B cell (primary cell): ENCODE results near the gene ZWILCH. TPM values are rescaled to one million over a fixed set of nuclear protein-coding genes. Genes with fewer than 3 reads are reported as not detected.
A peak's percentile ranks its signal among the peaks of the same experiment; 100 is the strongest.

ENCODE experiments used
- ATAC-seq: fragments of 200-7000 bp; cut with Tn5 transposase; one replicate; pipeline ENCODE4 v1.10.0; 2021; ENCODE audit warnings: low read depth, mild to moderate bottlenecking, moderate number of reproducible peaks, moderate library complexity
- CTCF ChIA-PET: fragments of 350-600 bp; sonication (Branson Sonifier 250); formaldehyde crosslinking; loops from one replicate; lab custom pipeline; 2021; ENCODE audit warnings: antibody characterized with exemption, inconsistent platforms; lab: Charles Lee
- POLR2A ChIA-PET: fragments of 350-600 bp; sonication (Branson Sonifier 250); formaldehyde crosslinking; loops from one replicate; lab custom pipeline; 2021; ENCODE audit warnings: antibody characterized with exemption; lab: Charles Lee
- DNase-seq: peaks from one replicate; pipeline ENCODE4 v3.0.0; 2013
- H2AFZ ChIP-seq: 2 replicates; pipeline ENCODE4 v1.6.1; 2012; ENCODE audit warnings: mild to moderate bottlenecking, low read depth, low read length; ENCODE audit not compliant: insufficient read depth, poor library complexity, severe bottlenecking
- H3K27ac ChIP-seq, 2 donors: 1 replicate in 1 of 2; 2 replicates in 1 of 2; pipeline ENCODE4 v1.5.1; 2012 to 2013; ENCODE audit warnings: low read length in 2 of 2, mild to moderate bottlenecking in 2 of 2, moderate library complexity in 1 of 2
- H3K27me3 ChIP-seq, 4 experiments: fragments of 200-600 bp in 1 of 4; sonication (generic) in 1 of 4; replicated peaks in 1 of 4; 1 replicate in 2 of 4; 2 replicates in 2 of 4; pipeline versions ENCODE4 v1.6.1 to v1.7.0; 2013 to 2016; ENCODE audit warnings: low read length in 3 of 4, mild to moderate bottlenecking in 2 of 4, mixed read lengths in 1 of 4, moderate library complexity in 1 of 4; ENCODE audit not compliant: insufficient read depth in 4 of 4, control insufficient read depth in 3 of 4; ENCODE audit errors: control extremely low read depth in 1 of 4
- H3K36me3 ChIP-seq, 2 experiments: replicated peaks in 1 of 2; 1 replicate in 1 of 2; 2 replicates in 1 of 2; pipeline versions ENCODE4 v1.6.1 to v1.7.1; 2013; ENCODE audit warnings: low read length in 1 of 2; ENCODE audit not compliant: insufficient read depth in 2 of 2, control insufficient read depth in 1 of 2; ENCODE audit errors: control extremely low read depth in 1 of 2, extremely low read depth in 1 of 2
- H3K4me1 ChIP-seq, 2 donors: fragments of 200-600 bp in 1 of 2; sonication (generic) in 1 of 2; 1 replicate in 1 of 2; 2 replicates in 1 of 2; pipeline versions ENCODE4 v1.5.1 to v1.6.1; 2013 to 2017; ENCODE audit warnings: low read length in 2 of 2; ENCODE audit not compliant: control insufficient read depth in 2 of 2, insufficient read depth in 2 of 2
- H3K4me2 ChIP-seq: replicated peaks from 2 replicates; pipeline ENCODE3; 2012; ENCODE audit warnings: mild to moderate bottlenecking, low read depth, low read length; ENCODE audit not compliant: poor library complexity, severe bottlenecking
- H3K4me3 ChIP-seq, 5 experiments: fragments of 200-600 bp in 1 of 5; sonication (generic) in 1 of 5; 1 replicate in 3 of 5; 2 replicates in 2 of 5; pipeline versions ENCODE4 v1.5.1 to v1.7.0; 2011 to 2016; ENCODE audit warnings: low read length in 4 of 5, mild to moderate bottlenecking in 4 of 5, low read depth in 2 of 5, control low read depth in 1 of 5, moderate library complexity in 1 of 5; ENCODE audit not compliant: insufficient read depth in 1 of 5; ENCODE audit errors: control extremely low read depth in 1 of 5, extremely low read depth in 1 of 5
- H3K79me2 ChIP-seq: fragments of 200-600 bp; sonication (generic); one replicate; pipeline ENCODE4 v1.6.0; 2016; ENCODE audit warnings: low read length; ENCODE audit not compliant: control insufficient read depth, insufficient read depth
- H3K9ac ChIP-seq: fragments of 200-600 bp; sonication (generic); 2 replicates; pipeline ENCODE4 v1.6.1; 2017; ENCODE audit warnings: mild to moderate bottlenecking, low read length, moderate library complexity
- H3K9me3 ChIP-seq, 3 donors: one replicate each; pipeline versions ENCODE4 v1.6.1 to v1.7.1; 2013; ENCODE audit warnings: low read length in 2 of 3; ENCODE audit not compliant: control insufficient read depth in 2 of 3, insufficient read depth in 1 of 3; ENCODE audit errors: control extremely low read depth in 1 of 3
- H4K20me1 ChIP-seq: 2 replicates; pipeline ENCODE4 v1.6.0; 2012; ENCODE audit warnings: mild to moderate bottlenecking, low read length; ENCODE audit not compliant: insufficient read depth, control insufficient read depth, poor library complexity, severe bottlenecking
- H3K27ac Mint-ChIP-seq: one replicate; pipeline ENCODE4 v1.8.0; 2021; ENCODE audit warnings: mixed read lengths
- H3K27me3 Mint-ChIP-seq: one replicate; pipeline ENCODE4 v1.8.0; 2021; ENCODE audit warnings: mixed read lengths
- H3K4me1 Mint-ChIP-seq: one replicate; pipeline ENCODE4 v1.8.0; 2021; ENCODE audit warnings: mixed read lengths
- H3K4me3 Mint-ChIP-seq: one replicate; pipeline ENCODE4 v1.8.0; 2021; ENCODE audit warnings: mixed read lengths
- H3K9me3 Mint-ChIP-seq: one replicate; pipeline ENCODE4 v1.8.0; 2022; ENCODE audit warnings: mixed read lengths; ENCODE audit not compliant: insufficient read depth
- EZH2 ChIP-seq: IDR thresholded peaks from 2 replicates; pipeline ENCODE4 v1.6.1; 2012; ENCODE audit warnings: borderline replicate concordance, low read depth, mild to moderate bottlenecking, moderate library complexity, low read length; ENCODE audit not compliant: insufficient read depth, poor library complexity, severe bottlenecking
- WGBS: methylation state at CpG from one replicate; pipeline ENCODE4 v1.1.5; 2013; ENCODE audit warnings: missing lambda C conversion rate; ENCODE audit not compliant: insufficient coverage; 5-methylcytosine and 5-hydroxymethylcytosine counted together
- intact Hi-C: fragments of 100-400 bp; cut with micrococcal nuclease; formaldehyde crosslinking; loops from one replicate; pipeline ENCODE4 v1.10.0; 2022
- polyA plus RNA-seq: library from polyadenylated mRNA; depleted of rRNA; stranded (reverse); fragments of >200 nt; gene quantifications from 2 replicates; pipeline ENCODE4 v1.2.3, GENCODE V29; 2012
- total RNA-seq, 2 donors: library from RNA; stranded (reverse); fragments of 120-200 nt in 1 of 2; gene quantifications; 1 replicate in 1 of 2; 2 replicates in 1 of 2; pipeline versions ENCODE4 v1.2.3 to v1.2.4, GENCODE V29; 2013 to 2022
- TF ChIP-seq, protein P1 (sequence below): fragments of 200-600 bp; IDR thresholded peaks from one replicate; pipeline ENCODE4 v1.8.0; 2022; ENCODE audit warnings: antibody characterized with exemption, mild to moderate bottlenecking

Gene ZWILCH
- total and polyA plus RNA-seq, 2 donors (not counting 1 experiment from before 2014, with no cell fraction given): 2.8 to 11.3 TPM

DNA sequence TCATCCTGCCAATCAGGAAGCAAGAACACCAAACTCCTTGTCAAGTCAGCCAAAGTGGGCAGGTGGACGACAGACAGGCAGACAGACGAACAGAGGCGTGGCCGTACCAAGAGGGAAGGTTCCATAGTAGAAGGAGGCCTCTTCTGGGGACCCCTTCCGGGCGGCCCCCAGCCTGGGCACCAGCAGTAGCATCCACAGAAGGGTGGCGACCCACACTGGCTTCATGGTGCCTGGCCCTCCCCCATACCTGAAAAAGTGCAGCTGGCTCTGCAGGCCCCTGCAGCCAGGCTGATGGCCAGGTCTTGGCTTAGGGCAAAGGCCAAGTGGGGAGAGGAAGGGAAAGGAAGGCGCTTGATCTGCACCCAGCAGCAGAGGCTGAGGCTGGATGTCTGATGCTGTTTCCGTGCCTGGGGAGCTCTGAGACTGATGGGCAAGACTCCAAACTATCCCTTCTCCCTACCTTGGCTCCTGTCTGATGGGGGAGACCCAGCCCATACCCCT, 60.1 kb downstream of the ZWILCH start:
- POLR2A ChIA-PET: interaction anchor here (1.0 kb wide), 1 partner anchor 59 kb away, joined by 3 read pairs; no protein-coding TSS in a partner anchor
- Histone ChIP-seq H3K9me3 (no peaks in the 10 kb centered on the region), H2AFZ (no peak overlapping the region), H3K27ac (no peak overlapping the region), H3K36me3 (no peaks in the 10 kb centered on the region), H4K20me1 (no peaks in the 10 kb centered on the region), H3K4me2 (no peak overlapping the region), H3K27me3 (no peaks in the 10 kb centered on the region), H3K4me1 (peaks cover 5 to 6% of the 10 kb centered on the region in 2 donors), H3K9ac (no peak overlapping the region), H3K4me3 (no peak overlapping the region), H3K79me2 (no peaks in the 10 kb centered on the region)
- DNase-seq (no peak), ATAC-seq (no peak)
- Mint-ChIP-seq H3K27ac (no peak overlapping the region), H3K9me3 (no peaks in the 10 kb centered on the region), H3K4me3 (no peak overlapping the region), H3K4me1 (peaks cover 5% of the 10 kb centered on the region), H3K27me3 (no peaks in the 10 kb centered on the region)
- intact Hi-C loops: no loop called here
- no peak for TF ChIP-seq EZH2
- TF ChIP-seq, protein P1, sequence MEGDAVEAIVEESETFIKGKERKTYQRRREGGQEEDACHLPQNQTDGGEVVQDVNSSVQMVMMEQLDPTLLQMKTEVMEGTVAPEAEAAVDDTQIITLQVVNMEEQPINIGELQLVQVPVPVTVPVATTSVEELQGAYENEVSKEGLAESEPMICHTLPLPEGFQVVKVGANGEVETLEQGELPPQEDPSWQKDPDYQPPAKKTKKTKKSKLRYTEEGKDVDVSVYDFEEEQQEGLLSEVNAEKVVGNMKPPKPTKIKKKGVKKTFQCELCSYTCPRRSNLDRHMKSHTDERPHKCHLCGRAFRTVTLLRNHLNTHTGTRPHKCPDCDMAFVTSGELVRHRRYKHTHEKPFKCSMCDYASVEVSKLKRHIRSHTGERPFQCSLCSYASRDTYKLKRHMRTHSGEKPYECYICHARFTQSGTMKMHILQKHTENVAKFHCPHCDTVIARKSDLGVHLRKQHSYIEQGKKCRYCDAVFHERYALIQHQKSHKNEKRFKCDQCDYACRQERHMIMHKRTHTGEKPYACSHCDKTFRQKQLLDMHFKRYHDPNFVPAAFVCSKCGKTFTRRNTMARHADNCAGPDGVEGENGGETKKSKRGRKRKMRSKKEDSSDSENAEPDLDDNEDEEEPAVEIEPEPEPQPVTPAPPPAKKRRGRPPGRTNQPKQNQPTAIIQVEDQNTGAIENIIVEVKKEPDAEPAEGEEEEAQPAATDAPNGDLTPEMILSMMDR: no peak
- CTCF ChIA-PET: no interaction called here
- WGBS: 94% methylated on average over 7 of the region's 9 CpGs

DNA sequence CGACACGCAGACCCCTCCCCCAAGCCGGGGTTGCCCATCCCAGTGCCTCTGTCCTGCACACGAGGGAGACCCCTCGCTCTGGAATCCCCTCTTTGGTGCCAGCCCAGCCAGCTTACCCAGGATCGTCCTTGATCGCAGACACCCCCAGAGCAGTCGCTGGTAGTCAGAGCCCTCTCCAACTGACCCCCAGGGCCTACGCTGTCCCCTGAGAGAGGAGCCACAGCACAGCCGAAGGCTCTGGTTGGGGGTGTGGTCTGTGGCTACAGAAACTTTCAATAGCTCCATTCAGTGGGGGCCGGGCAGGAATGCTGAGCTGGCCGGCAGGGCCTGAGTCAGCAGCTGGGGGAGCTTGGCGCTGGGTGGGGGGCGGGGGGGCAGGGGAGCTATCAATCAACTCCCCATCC, 60.6 kb downstream of the ZWILCH start, which contains the start of gene LCTL:
LCTL (minus strand) TSS at position 258 of the 404 bp plus-strand sequence. CDS start 633 bp downstream, outside the sequence.
- Histone ChIP-seq H3K4me1 (peaks cover 5 to 6% of the 10 kb centered on the region in 2 donors), H2AFZ (peak within 1 kb of the TSS; percentile 51), H3K4me2 (peak within 1 kb of the TSS; percentile 54), H3K4me3 (no peak within 1 kb of the TSS), H3K27me3 (no peaks in the 10 kb centered on the region), H3K27ac (no peak within 1 kb of the TSS), H3K36me3 (no peaks in the 10 kb centered on the region), H3K79me2 (no peaks in the 10 kb centered on the region), H3K9me3 (no peaks in the 10 kb centered on the region), H3K9ac (no peak within 1 kb of the TSS), H4K20me1 (no peaks in the 10 kb centered on the region)
- intact Hi-C loops: no loop called here
- Mint-ChIP-seq H3K4me1 (peaks cover 5% of the 10 kb centered on the region), H3K4me3 (no peak within 1 kb of the TSS), H3K27me3 (no peaks in the 10 kb centered on the region), H3K9me3 (no peaks in the 10 kb centered on the region), H3K27ac (no peak within 1 kb of the TSS)
- CTCF ChIA-PET: interaction anchor here (1.1 kb wide), 1 partner anchor 11 kb away, joined by 3 read pairs; no protein-coding TSS in a partner anchor
- POLR2A ChIA-PET: interaction anchor here (1.0 kb wide), 1 partner anchor 60 kb away, joined by 3 read pairs; no protein-coding TSS in a partner anchor
- TF ChIP-seq EZH2: no peak
- TF ChIP-seq, protein P1: no peak
- DNase-seq: no peak
- ATAC-seq: no peak
- 92% methylated on average over 8 of the region's 14 CpGs for WGBS
